Omental fat pad (tissue), 4 donors: ENCODE results near the gene TK2. TPM values are rescaled to one million over a fixed set of nuclear protein-coding genes. Genes with fewer than 3 reads are reported as not detected.

ENCODE experiments used
- ATAC-seq: fragments of 150-250 bp; one replicate; pipeline ENCODE4 v1.9.1; 2016; ENCODE audit warnings: mild to moderate bottlenecking, moderate library complexity; ENCODE audit not compliant: low FRiP score
- DNase-seq: peaks from one replicate; pipeline ENCODE4 v3.0.0-alpha.2; 2019; ENCODE audit warnings: low spot score
- CTCF ChIP-seq, 3 donors: fragments of 450-650 bp; IDR thresholded peaks; one replicate each; pipeline ENCODE4 v1.5.1; 2016 to 2017; ENCODE audit warnings: antibody characterized with exemption in 3 of 3, mild to moderate bottlenecking in 3 of 3, moderate library complexity in 2 of 3
- total RNA-seq, 4 donors: library from RNA; depleted of rRNA; stranded (reverse); fragments of >200 nt; gene quantifications; one replicate each; pipeline ENCODE4 v1.1.0, GENCODE V29; 2016

TK2 gene
- total RNA-seq, 4 donors from 2014 or later, result 39.9 to 69.7 (median 56.0) TPM

GRCh38 chr16:66495440-66495839 lies 54.5 kb downstream of the TK2 start:
- DNase-seq (no peak), ATAC-seq (no peak)
- TF ChIP-seq CTCF (IDR thresholded peaks at IDR 0.05), result no peak

- TF ChIP-seq CTCF (IDR thresholded peaks at IDR 0.05), result no peak
- ATAC-seq, result no peak
- DNase-seq, result no peak
Measured at GRCh38 chr16:66494916-66495315, 55.0 kb downstream of the TK2 start.

GRCh38 chr16:66493490-66494401 lies 56.2 kb downstream of the TK2 start:
- DNase-seq, result no peak
- TF ChIP-seq CTCF (IDR thresholded peaks at IDR 0.05), result no peak
- ATAC-seq, result no peak

- ATAC-seq (no peak), DNase-seq (no peak)
- TF ChIP-seq CTCF (IDR thresholded peaks at IDR 0.05), result no peak
Measured at GRCh38 chr16:66491716-66492064, 58.2 kb downstream of the TK2 start.

- TF ChIP-seq CTCF (IDR thresholded peaks at IDR 0.05), result no peak
- DNase-seq (no peak), ATAC-seq (no peak)
Measured at GRCh38 chr16:66490774-66491715, 58.9 kb downstream of the TK2 start.

GRCh38 chr16:66489818-66490217 lies 60.1 kb downstream of the TK2 start:
- ATAC-seq (no peak), DNase-seq (no peak)
- no peak for TF ChIP-seq CTCF (IDR thresholded peaks at IDR 0.05)
